GM21576 (cell line): ENCODE data around the gene SRP54.
"Not testable (repeated sequence)": the region's sequence is repeated elsewhere in the genome, so short reads cannot be mapped to it uniquely, and the experiment has no call there.

ENCODE experiments used
- ATAC-seq: cut with Tn5 transposase; IDR thresholded peaks from one replicate; pipeline ENCODE4 v1.9.1; 2021; ENCODE audit warnings: mild to moderate bottlenecking, moderate library complexity; ENCODE audit not compliant: unreplicated experiment

Gene SRP54

DNA sequence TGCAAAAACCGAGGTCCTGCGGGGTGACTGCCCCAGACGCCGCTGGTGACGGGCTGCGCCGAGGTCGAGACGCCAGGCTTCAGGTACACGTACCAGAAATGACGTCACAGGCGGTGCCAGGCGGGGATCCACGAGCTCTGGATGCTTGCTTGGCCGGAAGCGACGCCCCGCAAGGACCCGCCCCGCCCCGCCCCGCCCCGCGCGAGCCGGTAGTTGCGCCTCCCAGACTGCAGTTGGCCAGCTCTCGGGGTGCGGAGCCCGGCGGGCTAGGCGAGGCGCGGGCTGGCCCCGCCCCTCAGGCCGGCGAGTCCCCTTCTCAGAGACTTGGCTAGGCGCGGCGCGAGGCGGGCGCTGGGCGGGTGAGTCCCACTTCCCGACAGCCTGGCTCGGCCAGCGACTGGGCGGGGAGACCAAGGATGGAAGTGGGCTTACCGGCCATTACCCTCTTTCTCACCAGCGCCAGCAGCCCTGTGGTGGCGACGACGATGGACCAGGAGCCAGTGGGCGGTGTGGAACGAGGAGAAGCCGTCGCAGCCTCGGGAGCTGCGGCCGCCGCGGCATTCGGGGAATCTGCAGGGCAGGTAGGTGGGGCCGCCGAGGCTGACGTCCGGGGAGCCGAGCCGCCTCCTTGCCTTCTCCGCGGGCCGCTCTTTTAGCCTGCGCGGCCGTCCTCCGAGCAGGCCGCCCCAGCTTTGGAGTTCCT is 63.4 kb downstream of the SRP54 start, which contains the start of gene FAM177A1:
Gene FAM177A1 (plus strand): TSS at position 225 of the 703 bp plus-strand sequence. CDS start 192 bp downstream, at position 417.
- peak; percentile 92 for ATAC-seq

DNA sequence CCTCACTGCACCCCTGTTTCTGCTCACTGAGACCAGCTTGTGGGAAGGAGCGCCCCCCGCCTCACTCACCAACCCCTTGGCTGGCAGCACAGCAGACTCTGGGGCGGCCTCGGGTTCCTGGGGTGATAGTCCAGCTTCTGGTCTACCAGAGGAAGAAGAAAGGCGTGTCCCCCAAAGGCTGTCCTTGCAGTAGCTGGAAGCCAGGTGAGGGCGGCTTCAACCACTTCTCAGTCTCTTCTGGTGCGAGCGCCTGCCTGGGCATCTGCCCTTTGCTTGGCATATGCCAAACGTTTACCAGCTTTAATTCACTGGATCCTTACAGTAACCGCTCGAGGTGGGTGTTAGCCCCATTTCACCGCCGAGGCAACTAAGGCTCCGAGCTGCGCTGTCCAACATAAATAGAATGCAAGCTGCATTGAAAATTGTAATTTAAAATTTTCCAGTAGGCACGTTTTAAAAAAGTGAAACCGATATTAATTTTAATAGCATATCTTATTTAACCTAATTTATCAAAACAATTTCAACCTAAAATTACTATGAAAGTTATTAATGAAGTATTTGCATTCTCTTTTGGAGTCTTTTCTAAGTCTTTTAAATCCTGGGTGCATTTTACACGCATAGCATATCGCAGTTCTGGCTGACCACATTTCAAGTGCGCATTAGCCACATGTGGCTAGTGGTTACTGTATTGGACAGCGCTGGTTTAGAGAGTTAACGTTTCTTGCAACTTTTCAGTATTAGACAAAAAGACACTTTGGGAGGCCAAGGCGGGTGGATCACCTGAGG is 64.2 kb downstream of the SRP54 start:
- ATAC-seq = peak; percentile 22

DNA sequence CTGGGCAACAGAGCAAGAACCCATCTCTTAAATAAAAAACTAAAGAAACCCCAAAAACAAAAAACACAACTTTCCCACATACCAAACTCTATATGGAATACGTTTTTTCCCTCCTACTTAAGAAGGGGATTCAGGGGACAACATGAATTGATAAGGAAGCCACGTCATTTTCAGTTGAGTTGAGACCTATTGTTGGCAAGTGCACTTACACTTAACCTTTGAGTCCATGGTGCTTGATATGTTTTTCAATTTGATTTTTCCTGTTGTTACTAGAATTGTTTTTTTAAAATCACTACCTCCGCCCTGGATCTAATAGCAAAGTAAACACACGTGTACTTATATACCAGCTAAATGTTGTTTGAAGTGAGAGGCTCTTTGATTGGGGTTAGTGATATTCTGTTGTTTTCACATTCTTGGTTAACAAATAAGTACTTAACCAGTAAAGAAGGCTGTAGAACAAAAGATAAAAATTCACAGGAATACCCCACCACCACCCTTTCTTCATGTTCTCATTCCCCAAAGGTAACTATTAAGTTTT is 65.3 kb downstream of the SRP54 start:
- ATAC-seq = no peak

DNA sequence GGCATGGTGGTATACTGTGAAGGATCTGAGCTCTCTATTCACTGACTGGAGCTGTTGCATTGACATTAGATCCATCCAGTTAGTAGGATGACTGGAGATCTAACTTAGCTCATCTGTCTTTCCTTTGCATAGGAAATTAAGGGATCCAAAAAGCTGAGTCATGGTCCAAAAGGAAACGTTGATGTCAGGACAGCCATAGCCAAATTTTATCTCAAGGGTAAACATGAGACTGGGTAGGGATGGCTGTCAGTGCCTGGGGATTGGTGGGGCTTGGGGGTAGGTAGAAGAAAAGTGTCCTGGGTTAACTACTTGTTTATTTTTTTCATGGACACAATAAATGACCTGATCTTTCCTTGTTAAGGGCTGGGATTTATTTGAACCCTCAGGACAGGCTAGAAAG is 67.9 kb downstream of the SRP54 start:
- no peak for ATAC-seq

DNA sequence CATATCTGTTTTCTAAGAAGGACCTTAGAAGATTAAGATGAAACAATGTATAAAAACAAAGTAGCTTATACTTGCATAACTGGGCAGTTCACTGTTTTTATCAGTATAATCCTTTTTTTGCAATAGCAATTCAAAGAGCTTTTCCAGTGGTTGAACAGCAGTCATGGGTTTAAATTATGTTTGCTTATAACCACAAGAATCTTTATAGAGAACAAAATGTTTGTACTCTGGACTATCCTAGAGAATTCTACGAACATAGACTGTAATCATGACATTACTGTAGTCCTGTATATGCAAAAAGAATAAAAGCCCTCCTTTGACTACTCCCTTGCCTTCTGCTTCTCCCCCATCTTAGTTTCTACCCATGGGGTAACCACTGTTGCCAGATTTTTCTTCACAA is 69.0 kb downstream of the SRP54 start:
- no peak for ATAC-seq

DNA sequence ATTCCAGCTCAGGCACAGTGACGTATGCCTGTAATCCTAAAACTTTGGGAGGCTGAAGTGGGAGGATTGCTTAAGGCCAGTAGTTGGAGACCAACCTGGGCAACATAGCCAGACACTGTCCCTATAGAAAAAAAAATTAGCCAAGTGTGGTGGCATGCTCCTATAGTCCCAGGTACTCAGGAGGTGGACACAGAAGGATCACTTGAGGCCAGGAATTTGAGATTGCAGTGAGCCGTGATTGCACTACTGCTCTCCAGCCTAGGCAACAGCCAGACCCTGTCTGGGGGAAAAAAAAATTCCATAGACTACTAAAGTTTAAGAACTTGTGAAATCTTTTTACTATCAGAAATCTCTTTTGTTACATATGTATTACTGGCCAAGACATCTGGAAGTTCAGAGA is 69.8 kb downstream of the SRP54 start:
- ATAC-seq = no peak

DNA sequence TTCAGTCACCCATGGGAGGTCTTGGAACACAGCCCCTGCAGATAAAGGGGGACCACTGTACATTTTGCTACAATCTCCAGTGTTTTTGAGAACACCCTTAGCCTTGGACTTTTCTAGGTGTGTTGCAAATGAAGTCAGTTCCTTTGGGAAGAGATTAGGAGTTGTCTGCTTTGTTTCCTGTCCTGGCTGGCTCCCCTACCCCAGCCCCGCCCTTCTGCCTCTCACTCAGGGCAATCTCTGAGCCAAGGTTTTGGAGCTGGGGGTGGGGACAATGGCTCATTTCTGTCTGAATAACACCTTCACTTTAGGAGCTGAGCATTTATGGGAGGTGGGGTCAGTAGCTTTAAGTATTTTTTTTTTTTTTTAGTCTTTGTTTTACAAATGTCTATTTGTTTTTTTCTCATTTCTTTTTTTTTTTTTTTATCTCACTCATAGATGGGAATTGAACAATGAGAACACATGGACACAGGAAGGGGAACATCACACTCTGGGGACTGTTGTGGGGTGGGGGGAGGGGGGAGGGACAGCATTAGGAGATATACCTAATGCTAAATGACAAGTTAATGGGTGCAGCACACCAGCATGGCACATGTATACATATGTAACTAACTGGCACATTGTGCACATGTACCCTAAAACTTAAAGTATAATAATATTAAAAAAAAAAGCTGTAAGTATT is 78.5 kb downstream of the SRP54 start:
- ATAC-seq = not testable (repeated sequence)

DNA sequence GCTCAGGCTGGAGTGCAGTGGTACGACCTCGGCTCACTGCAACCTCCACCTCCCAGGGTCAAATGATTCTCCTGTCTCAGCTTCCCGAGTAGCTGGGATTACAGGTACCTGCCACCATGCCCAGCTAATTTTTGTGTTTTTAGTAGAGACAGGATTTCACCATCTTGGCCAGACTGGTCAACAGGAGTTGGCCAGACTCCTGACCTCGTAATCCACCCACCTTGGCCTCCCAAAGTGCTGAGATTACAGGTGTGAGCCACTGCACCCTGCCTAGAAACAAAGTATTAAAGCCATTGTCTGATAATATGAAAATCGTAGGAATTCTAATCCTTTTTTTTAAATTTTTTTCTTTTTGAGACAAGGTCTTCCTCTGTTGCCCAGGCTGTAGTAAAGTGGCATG is 82.9 kb downstream of the SRP54 start:
- ATAC-seq = not testable (repeated sequence)

DNA sequence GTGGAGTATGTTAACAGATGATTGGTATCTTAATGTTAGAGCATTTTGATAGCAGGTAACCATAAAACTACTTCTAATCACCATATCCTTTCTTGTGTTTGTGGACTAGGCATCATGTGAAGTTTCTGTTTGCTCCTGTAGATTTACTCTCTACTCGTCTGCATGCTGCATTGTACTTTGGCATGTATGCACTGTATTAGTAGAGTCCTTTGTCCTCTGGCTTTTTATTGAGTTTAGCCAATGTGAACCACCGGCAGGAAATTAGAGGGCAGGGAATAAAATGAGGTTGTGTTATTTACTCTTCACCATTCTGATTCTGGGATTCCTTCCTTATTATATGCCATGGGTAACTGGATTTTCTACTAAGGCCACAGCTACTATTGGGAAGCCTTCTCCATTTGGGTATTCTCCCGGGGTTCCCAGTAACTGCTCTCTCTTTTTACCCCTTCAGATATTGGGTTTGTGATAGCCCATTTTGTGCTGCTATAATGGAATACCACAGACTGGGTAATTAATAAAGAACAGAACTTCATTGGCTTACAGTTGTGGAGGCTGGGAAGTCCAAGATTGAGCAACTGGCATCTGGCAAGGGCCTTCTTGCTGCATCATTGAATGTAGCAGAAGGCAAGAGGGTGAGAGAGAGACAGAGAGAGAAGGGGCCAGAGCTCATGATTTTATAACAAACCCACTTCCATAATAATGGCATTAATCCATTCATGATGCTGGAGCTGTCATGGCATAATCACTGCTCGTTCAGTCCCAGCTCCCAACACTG is 85.6 kb downstream of the SRP54 start:
- no peak for ATAC-seq

DNA sequence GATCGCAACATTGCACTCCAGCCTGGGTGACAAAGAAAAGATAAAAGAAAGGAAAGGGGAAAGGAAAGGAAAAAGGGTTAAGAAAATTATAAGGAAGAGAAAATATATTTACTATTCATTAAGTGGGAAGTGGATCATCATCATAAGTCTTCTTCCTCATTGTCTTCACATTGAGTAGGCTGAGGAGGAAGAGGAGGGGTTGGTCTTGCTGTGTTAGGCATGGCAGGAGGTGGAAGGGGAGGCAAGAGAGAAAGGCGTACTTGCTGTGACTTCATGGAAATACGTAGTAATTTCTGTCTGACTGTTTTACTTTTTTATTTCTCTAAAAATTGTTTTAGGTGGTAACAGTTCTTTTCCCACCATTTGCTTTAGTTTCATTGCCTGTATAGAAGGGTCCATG is 89.4 kb downstream of the SRP54 start:
- ATAC-seq = no peak

DNA sequence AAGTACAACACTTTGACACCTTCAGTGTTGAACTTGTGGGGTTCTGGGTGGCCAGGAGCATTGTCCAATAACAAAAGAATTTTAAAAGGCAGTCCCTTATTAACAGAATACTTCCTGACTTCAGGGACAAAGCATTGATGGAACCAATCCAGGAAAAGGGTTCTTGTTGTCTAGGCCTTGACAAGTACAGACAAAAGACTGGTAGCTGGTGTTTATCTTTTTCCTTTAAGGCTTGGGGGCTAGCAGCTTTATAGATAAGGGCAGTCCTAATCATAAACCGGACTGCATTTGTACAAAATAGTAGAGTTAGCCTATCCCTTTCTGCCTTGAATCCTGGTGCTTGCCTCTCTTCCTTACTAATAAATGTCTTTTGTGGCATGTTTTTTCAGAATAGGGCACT is 90.7 kb downstream of the SRP54 start:
- ATAC-seq = no peak

DNA sequence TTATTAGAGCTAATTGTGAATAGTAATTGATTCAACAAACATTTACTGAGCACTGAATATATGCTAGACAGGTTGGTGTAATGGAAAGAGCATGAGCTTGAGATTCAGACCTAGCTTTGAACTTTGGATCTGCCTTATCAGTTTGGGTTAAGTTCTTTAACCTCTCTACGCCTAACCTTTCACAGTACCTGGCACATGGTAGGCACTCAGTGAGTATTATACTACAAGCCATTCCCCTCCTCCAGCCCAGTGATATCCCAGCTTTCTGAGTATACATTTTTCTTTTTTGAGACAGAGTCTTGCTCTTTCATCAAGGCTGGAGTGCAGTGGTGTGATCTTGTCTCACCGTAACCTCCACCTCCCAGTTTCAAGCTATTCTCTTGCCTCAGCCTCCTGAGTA is 95.3 kb downstream of the SRP54 start:
- ATAC-seq = no peak
